ENCODE results near the gene ARFGAP1.

DNA sequence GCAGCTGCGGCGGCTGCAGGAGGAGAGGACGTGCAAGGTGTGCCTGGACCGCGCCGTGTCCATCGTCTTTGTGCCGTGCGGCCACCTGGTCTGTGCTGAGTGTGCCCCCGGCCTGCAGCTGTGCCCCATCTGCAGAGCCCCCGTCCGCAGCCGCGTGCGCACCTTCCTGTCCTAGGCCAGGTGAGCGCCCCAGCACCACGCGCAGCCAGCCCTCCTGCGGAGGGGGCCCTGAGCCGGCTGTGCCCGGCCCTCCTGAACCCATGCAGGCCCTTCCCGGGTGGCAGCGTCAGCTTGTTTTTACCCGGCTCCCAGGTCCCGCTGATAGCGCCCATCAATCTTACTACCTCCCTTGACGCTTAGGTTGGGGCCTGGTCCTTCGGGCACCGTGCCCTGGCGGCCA lies 33.2 kb upstream of the ARFGAP1 start:
- TF ChIP-seq, protein P1, sequence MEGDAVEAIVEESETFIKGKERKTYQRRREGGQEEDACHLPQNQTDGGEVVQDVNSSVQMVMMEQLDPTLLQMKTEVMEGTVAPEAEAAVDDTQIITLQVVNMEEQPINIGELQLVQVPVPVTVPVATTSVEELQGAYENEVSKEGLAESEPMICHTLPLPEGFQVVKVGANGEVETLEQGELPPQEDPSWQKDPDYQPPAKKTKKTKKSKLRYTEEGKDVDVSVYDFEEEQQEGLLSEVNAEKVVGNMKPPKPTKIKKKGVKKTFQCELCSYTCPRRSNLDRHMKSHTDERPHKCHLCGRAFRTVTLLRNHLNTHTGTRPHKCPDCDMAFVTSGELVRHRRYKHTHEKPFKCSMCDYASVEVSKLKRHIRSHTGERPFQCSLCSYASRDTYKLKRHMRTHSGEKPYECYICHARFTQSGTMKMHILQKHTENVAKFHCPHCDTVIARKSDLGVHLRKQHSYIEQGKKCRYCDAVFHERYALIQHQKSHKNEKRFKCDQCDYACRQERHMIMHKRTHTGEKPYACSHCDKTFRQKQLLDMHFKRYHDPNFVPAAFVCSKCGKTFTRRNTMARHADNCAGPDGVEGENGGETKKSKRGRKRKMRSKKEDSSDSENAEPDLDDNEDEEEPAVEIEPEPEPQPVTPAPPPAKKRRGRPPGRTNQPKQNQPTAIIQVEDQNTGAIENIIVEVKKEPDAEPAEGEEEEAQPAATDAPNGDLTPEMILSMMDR (IDR thresholded peaks at IDR 0.05): no peak
- TF ChIP-seq POLR2A (IDR thresholded peaks at IDR 0.05): no peak

All from uterus (tissue), 2 donors.